Measurements from ENCODE around the gene CCR9.

Gene CCR9

GRCh38 chr3:45907769-45908705, 21.7 kb downstream of the CCR9 start:
- no peak for DNase-seq (ENCODE audit: low read depth in 2 of 2)

- no peak for DNase-seq (ENCODE audit: low read depth in 2 of 2)
Measured at GRCh38 chr3:45908761-45909160, 22.4 kb downstream of the CCR9 start.

- no peak for DNase-seq (ENCODE audit: low read depth in 2 of 2)
Measured at GRCh38 chr3:45909542-45909941, 23.2 kb downstream of the CCR9 start.

DNA sequence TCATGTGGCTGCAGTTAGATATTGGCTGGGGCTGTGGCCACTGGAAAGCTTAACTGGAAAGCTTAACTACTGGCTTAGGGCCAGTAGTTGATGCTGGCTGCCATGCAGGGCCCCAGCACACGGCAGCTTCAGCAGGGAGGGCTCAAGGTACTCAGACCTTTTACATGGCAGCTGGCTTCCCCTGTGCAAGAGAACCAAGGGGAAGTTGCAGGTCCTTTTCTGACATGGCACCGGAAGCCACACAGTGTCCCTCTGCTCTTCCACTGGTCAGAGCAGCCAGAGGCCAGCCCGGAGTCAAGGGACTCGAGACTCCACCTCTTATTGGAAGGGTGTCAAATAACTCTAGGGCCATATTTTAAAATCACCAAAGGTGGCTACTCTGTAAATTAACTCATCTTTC, 24.5 kb downstream of the CCR9 start:
- no peak for DNase-seq (ENCODE audit: low read depth in 2 of 2)

DNA sequence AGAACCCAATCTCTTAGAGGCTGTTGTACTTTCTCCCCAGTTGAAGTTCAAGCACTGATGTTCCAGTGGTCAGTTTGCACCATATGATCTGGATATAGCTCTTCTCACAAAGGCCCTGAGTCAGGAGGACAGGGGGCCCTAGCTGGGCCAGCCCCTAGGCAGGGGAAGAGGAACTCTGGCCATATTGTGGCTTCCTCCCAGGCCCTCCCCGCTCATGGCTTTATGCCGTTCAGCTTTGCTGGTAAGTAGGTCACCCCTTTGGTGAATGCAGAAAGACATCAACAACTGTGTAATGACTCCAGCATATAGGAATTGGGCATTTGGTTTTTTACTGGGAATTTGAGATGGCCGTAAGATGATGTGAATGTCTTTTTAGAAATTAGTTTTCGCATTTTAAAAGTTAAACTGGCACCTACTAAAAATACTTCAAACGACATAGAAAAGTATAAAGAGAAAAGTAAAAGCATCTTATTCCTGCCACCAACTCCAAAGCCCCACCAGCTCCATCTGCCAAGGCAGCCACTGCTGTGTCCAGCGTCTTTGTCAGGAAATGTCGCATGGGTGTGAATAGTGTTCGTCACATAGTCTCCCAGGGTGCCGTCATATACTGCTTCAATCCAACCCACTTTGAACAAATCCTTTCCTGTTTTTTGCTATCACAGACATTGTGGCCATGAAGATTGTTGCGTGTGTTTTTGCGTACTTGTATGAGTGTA, 25.3 kb downstream of the CCR9 start:
- no peak for DNase-seq (ENCODE audit: low read depth in 2 of 2)

DNA sequence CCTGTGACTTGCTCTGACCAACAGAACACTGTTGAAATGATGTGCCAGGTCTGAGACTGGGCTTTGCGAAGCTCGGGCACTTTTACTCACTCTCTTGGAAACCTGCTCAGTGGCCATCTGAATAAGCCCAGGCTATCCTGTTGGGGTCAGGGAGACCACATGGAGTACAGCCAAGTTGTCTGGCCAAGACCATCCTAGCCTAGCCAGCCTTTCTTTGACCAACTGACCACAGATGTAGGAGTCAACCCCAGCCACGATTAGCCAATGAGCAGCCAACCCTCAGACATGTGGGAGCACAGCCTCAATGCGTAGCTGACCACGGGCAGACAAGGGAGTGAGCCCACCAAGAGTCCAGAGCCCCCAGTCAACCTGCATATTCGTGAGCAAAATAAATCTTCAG, 26.1 kb downstream of the CCR9 start:
- DNase-seq (ENCODE audit: low read depth in 2 of 2): no peak

DNA sequence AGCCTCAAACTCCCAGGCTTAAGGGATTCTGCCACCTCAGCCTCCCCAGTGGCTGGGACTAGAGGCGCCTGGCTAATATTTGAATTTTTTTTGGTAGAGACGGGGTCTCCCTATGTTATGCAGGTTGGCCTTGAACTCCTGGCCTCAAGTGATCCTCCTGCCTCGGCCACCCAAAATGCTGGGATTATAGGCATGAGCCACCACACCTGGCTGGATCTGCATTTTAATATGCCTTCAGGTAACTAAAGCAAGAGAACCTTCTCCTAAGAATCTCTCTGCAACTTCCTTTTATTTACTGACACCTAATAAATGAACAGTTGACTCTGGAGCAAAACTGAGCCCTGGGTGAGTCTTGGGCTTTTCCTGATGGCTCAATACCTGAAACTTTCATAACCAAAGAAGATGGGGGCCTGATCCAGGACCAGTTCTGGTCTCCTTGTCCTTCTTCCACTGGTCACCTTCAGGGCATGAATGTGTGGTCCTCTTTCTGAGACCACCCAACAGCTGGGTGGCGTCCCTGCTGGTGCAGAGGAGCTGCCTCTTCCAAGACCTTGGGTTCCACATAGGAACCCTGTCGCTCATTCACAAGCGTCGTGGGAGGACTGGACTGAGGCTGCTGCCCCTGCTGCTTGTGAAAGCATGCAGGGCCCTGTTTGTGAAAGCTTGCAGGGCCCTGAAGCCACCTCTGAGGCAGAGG, 28.2 kb downstream of the CCR9 start:
- no peak for DNase-seq (ENCODE audit: low read depth in 2 of 2)

DNA sequence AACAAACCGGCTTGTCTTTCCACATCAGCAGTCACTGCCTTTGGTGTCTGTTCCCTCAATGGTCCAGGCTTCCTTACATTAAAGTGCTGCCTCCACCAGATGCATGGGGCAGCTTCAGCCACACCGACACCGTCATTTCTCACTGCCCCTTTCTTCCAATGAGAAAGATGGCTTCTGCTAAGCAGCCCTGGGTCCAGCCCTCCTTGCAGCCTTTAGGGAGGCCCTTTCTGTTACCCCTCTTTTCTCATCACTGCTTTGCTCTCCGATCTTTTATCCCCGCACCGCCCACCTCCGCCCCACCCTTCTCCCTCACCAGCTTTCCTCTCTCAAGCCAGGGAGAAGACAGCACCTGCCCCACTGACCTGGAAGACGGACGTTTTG, 28.7 kb downstream of the CCR9 start:
- no peak for DNase-seq (ENCODE audit: low read depth in 2 of 2)

DNA sequence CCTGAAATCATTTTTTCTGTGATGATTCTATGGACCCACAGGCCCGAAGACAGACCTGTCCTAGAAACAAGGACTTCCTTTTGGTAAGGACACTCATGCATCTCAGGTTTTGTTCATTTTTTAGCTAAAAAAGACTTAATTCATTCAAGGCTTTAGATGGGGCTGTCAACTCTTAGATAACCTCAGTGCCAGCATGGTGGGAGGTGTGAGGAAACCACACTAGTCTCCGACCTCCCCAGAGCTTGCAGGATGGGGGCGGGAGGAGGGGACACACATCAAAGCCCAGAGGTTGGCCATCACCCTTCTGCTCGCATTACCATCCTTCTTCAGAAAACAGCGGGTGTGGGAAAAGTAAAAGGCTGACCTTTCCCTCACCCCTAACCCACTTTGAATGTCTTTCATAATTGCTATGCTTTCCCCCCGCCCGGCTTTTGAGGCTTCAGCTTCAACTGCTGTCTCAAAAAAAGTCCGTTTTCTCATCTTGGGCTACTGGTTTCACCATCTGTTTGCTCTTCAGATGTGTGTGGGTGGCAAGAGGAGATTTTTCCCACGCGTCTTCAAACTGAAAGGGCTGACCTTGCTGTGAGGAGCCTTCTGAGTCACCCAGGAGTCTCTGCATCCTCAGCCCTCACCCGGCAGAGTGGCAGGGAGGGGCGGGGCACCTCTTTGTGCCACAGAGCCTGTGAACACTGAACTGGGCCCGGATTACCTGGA, 29.3 kb downstream of the CCR9 start:
- peak; percentile 53 to 81 for DNase-seq (ENCODE audit: low read depth in 2 of 2)

DNA sequence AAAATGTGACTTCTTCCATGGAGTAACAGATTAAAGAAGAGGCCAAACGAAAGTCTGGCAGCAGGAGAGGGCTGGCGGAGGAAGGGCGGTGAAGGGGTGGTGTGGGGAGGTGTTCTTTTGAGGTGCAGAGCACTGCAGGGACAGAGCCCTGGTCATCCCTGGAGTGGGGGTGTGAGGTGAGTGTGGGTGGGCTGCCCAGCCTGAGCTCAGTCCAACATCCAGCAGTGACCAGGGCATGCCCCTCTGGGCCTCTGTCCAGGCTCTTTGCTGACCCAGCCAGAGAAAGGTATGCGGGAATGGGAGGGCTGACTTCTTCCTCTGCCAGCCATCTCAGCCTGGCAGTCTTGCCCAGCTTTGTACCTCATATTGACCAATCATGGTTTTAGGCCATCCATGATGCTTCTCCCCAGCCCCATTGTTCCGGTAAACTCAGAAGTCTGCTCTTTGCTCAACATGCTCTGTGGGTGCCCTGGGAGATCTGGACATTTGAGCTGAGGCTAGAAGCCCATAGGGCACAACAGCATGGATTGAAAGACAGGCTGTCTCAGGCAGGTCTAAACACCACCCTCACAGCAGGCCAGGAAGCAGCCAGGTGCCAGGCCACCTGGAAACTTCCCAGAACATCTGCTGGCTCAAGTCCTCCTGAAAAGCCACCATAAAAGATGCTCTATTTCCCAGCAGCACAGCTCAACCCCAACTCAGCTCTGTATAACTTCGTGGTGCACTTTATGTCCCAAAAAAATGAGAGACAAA, 31.0 kb downstream of the CCR9 start:
- no peak for DNase-seq (ENCODE audit: low read depth in 2 of 2)

- no peak for DNase-seq (ENCODE audit: low read depth in 2 of 2)
Measured at GRCh38 chr3:45921158-45922038, 35.1 kb downstream of the CCR9 start.

- no peak for DNase-seq (ENCODE audit: low read depth in 2 of 2)
Measured at GRCh38 chr3:45922039-45922326, 35.6 kb downstream of the CCR9 start.

- DNase-seq (ENCODE audit: low read depth in 2 of 2): no peak
Measured at GRCh38 chr3:45922950-45923590, 36.7 kb downstream of the CCR9 start.

- no peak for DNase-seq (ENCODE audit: low read depth in 2 of 2)
Measured at GRCh38 chr3:45923755-45924154, 37.4 kb downstream of the CCR9 start.

- DNase-seq (ENCODE audit: low read depth in 2 of 2): no peak
Measured at GRCh38 chr3:45927881-45928280, 41.5 kb downstream of the CCR9 start.

DNA sequence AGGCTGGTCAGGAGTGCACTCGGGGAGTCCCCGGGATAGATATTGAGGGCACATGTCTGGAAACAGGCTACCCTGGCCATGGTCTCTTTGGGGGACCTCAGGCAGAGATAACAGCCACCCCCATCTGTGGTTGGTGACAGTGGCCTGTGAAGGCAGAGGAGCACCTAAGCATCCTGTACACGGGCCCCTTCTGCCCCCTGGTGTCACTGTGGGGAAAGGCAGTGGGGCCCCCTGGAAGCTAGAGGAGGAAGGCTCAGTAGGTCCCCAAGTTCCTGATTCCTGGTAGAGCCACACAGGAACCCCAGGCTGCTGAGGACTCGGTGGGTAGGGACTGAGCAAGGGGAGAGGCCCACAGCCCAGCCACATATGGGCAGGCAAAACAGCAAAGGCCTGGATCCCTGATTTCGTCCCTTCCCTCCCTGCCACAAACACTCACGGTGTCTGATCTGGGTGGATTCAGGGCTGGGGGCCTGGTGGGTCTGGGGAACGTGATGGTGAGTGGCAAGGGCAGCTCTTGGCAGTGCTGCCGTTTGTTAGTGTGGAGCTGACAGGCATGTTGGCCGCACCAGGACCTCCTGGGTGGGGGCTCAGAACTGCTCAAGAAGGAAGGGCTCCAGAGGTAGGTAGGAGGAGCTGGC, 42.8 kb downstream of the CCR9 start:
- peak; percentile 44 to 54 for DNase-seq (ENCODE audit: low read depth in 2 of 2)

DNA sequence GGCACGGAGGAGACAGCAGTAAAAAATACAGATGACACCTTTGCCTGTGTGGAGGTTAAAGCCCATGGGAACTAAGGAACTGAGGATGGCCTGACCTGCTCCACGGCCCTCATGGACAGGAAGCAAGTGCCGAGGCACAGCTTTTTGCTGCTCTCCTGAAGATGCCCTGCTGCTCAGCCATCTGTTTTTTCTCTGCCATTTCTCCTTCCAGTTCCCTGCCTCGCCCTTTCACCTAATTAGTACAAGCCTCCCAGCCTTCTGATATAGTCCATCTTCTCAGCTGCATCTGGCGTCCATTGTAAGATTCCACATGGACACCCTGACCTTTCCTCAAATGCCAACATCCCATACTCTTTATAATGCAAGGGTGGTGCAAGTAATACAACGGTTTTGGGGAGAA, 45.2 kb downstream of the CCR9 start:
- DNase-seq (ENCODE audit: low read depth in 2 of 2): no peak

- no peak for DNase-seq (ENCODE audit: low read depth in 2 of 2)
Measured at GRCh38 chr3:45932112-45932511, 45.8 kb downstream of the CCR9 start.

DNA sequence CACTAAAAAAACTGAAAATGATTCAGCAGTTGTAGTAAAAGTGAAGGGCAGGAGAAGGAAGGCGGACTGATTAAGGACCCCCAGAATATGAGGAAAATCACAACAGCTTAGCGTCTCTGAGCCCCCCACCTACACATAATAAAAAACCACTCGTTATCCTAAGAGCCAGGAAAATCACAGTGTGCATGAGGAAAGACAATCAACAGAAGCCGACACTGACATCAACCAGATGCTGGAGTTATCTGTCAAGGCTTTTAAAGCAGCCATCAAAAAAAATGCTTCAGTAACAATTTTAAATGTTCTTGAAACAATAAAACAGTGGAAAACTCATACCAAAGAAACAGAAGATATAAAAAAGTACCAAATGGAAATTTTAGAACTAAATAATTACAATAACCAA, 47.2 kb downstream of the CCR9 start:
- no peak for DNase-seq (ENCODE audit: low read depth in 2 of 2)
